NCI-H2171 treated with DMSO at 0.1 percent for 48 hours (cell line): ENCODE measurements around the gene NCAPD3.
A peak's percentile ranks its signal among the peaks of the same experiment; 100 is the strongest.
"Not testable (repeated sequence)": the region's sequence is repeated elsewhere in the genome, so short reads cannot be mapped to it uniquely, and the experiment has no call there.

Source experiments
- DNase-seq: peaks from one replicate; lab custom pipeline; 2025; lab: John Stamatoyannopoulos, UW

Gene NCAPD3

GRCh38 chr11:134131628-134132244 is 92.0 kb downstream of the NCAPD3 start:
- DNase-seq, result no peak

GRCh38 chr11:134126217-134126822 is 97.4 kb downstream of the NCAPD3 start:
- no peak for DNase-seq

DNA sequence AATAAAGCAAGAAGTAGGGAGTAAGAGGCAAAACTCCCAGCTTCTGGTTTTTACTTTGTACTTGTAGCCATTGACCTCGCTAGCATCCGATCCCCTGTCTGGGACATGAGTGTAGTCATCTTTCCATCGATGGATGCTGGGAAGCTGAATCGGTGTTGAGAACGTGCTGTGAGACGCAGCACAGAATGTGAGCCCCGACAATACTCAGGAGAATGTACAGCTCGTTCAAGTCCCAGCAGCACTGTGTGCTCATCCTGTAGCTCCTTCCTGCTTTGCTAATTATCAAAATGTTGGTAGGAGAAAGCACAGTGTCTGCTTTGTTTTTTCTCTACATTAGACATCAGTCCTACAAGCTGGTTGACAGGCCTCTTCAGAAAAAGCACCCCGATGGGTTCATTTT is 98.3 kb downstream of the NCAPD3 start:
- DNase-seq, result no peak

GRCh38 chr11:134124660-134125451 is 98.9 kb downstream of the NCAPD3 start:
- no peak for DNase-seq

DNA sequence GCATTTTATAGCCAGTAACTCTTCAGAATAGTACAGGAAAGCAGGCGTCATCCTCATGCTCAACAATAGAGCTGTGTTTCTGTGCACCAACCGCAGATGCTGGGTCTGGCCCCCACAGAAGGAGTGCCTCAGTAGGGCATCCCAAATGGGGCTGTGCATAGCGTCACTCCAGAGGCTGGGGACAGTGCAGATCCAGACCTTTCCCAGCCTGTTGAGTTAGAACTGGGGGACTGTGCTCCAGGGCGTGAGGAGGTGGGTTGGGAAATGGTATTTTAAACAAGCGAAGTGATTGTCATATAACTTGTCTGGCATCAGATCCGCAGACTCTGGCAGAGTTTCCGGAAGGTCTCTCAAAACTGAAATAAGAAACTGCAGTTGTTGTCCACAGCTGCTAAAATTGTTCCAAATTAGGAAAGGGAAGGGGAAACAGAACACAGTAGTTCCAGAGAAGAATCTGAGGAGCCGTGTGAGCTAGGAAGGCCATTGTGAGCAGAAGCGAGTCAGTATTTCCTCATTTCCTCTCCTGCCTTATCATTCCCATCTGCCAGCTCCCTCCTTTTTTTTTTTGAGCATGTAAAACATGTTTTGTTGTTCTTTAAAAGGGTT is 102.7 kb downstream of the NCAPD3 start:
- DNase-seq, result peak; percentile 51

GRCh38 chr11:134120143-134120850 is 103.5 kb downstream of the NCAPD3 start:
- DNase-seq, result no peak

DNA sequence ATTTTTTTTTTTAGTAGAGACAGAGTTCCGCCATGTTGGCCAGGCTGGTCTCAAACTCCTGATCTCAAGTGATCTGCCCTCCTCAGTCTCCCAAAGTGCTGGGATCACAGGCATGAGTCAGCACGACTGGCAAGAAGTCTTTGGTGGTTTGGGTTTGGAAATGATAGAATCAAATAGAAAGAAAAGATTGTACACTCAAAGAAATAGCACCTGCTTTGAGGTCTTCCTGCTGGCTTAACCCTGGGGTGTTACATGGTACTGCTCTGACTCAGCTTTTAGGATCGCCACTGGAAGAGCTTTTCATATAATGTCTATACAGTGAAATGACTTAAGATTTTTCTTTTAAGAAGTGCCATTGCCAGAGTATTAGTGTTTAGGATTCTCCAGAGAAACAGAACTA is 104.7 kb downstream of the NCAPD3 start:
- DNase-seq, result no peak

DNA sequence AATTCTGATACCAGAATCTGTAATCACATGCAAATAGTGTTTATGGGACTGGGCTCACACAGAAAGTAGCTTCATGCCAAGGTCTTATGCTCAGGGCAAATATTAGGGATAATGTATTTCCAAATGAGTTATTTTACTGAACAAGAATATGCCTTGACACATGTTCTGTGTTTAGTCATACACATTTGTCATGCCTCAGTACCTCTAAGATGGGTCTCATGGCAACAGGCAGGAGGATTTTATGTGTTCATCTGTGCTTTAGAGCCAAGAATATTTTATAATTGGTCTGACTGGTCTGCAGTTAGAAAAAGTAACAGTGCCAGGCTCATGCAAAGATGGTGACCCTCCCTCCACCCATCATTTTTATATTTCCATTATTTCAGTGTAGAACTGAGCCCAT is 105.8 kb downstream of the NCAPD3 start:
- peak; percentile 41 for DNase-seq

DNA sequence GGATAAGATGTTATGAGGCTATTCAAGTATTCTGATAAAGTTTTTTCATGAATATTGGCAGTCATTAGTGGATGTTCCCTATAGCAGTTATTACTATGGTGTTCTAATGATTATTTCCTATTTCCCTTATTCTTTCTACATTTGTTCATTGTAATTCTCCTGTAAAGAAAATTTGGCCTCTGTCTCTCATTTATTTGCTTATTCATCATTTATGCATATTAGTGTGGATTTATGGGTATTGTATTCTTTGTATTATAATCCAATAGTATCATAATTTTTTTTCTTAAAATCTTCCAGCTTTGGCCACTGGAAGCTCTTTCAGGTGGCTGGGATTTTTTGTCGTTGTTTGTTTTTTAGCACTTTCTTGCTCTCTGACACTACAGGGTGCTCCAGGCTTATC is 107.6 kb downstream of the NCAPD3 start:
- DNase-seq, result no peak

GRCh38 chr11:134113787-134114186 is 110.0 kb downstream of the NCAPD3 start:
- not testable (repeated sequence) for DNase-seq

DNA sequence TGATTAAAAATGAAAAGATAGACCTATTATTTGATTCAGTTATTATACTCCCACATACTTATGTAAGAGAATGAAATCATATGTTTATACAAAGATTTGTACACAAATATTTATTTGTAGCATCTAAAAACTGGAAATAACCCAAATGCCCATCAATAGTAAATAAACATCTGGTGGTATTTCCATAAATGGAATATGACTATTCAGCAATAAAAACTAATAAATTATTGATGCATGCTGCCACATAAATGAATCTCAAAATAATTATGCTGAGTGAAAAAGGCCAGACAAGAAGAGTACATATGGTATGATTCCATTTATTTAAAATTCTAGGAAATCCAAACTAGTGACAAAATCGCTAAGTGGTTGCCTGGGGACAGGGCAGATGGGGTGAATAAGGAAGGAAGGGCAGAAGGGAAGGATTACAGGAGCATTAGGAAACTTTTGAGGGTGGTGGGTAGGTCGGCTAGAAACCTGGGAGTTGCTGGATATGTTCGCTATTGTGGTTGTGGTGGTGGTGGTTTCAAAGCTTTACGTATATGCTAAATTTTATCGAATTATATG is 113.4 kb downstream of the NCAPD3 start:
- no peak for DNase-seq
